Measurements from ENCODE around the gene TMCC3.

TMCC3 gene

DNA sequence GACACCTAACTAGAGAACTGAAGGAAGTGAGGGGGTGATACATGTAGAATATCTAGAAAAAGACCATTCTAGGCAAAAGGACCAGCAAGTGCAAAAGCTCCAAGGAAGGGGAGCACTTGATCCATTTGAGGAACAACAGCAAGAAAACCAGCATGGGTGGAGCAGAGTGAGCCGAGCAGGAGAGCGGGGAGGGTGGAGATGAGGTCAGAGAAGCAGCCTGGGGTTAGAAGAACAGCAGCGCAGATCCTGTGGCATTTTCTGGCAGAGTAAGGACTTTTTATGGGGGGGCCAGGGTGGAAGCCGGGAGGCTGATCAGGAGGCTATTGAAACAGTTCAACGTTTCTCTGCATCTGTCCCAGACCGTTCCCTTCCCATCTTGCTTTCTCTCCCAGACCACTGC, 24.5 kb upstream of the TMCC3 start:
- no peak overlapping the region for H3K4me3 ChIP-seq (ENCODE audit: control insufficient read depth, low read depth, low read length)
- TF ChIP-seq, protein P1, sequence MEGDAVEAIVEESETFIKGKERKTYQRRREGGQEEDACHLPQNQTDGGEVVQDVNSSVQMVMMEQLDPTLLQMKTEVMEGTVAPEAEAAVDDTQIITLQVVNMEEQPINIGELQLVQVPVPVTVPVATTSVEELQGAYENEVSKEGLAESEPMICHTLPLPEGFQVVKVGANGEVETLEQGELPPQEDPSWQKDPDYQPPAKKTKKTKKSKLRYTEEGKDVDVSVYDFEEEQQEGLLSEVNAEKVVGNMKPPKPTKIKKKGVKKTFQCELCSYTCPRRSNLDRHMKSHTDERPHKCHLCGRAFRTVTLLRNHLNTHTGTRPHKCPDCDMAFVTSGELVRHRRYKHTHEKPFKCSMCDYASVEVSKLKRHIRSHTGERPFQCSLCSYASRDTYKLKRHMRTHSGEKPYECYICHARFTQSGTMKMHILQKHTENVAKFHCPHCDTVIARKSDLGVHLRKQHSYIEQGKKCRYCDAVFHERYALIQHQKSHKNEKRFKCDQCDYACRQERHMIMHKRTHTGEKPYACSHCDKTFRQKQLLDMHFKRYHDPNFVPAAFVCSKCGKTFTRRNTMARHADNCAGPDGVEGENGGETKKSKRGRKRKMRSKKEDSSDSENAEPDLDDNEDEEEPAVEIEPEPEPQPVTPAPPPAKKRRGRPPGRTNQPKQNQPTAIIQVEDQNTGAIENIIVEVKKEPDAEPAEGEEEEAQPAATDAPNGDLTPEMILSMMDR (IDR thresholded peaks at IDR 0.05; ENCODE audit: control insufficient read depth, insufficient read depth, low read depth, low read length, missing control alignments) = no peak
- no peak for DNase-seq (ENCODE audit: low read depth)

- TF ChIP-seq, protein P1 (IDR thresholded peaks at IDR 0.05; ENCODE audit: control insufficient read depth, insufficient read depth, low read depth, low read length, missing control alignments) = no peak
- no peak overlapping the region for H3K4me3 ChIP-seq (ENCODE audit: control insufficient read depth, low read depth, low read length)
- DNase-seq (ENCODE audit: low read depth) = no peak
Observed at GRCh38 chr12:94674051-94674451, 23.7 kb upstream of the TMCC3 start.

DNA sequence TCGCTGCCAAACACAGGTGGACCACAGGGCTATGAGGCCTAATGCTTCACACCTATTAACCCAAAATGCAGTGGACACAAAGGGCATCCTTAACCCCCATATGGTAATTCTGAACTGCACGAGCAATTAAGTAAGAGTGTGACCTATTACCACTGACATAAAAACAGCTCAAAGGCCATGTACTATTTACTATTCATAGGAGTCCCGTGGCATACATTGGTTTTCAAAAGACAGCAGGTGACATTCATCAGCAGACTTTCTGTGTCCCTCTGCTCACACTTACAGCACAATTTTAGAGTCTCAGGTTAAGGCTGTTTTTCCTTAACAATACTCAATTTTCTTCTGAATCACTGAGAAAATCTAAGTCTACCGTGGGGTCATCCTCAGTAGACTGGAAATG, 23.1 kb upstream of the TMCC3 start:
- TF ChIP-seq, protein P1 (IDR thresholded peaks at IDR 0.05; ENCODE audit: control insufficient read depth, insufficient read depth, low read depth, low read length, missing control alignments) = no peak
- no peak overlapping the region for H3K4me3 ChIP-seq (ENCODE audit: control insufficient read depth, low read depth, low read length)
- no peak for DNase-seq (ENCODE audit: low read depth)

DNA sequence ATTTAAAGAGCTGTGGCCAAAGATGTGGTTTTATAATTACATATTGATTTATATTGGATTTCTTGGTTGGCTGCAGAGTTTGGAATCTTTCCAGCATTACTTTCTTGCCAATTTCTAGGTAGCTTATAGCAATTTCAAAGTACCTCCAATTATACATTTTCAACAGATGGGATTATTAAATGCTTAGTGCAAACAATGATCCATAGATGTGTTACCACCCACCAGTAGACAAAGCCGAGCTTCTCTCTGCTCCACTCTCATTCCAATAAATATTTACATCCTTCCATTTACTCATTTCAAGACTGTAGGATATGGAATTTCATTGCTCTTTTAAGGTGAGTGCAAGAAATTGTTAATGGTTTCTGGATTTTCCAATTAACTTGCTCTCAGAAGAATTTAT, 21.6 kb upstream of the TMCC3 start:
- no peak for DNase-seq (ENCODE audit: low read depth)
- no peak overlapping the region for H3K4me3 ChIP-seq (ENCODE audit: control insufficient read depth, low read depth, low read length)
- TF ChIP-seq, protein P1 (IDR thresholded peaks at IDR 0.05; ENCODE audit: control insufficient read depth, insufficient read depth, low read depth, low read length, missing control alignments) = no peak

DNA sequence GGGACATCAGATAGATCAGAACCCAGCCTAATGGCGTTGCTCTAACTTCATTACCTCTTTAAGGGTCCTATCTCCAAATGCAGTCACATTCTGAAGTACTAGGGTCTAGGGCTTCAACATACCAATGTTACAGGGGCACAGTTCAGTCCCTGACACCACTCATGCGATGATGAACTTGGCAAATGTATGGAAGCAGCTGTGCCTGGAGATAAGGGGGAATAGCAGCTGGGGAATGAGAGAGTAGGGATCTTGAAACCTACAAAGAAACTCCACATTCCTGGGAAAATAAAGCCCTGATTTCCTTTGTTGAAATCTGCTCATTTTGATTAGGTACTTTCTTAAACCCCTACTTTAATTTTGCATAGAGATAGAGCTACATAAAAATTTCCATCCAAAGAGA, 20.5 kb upstream of the TMCC3 start:
- TF ChIP-seq, protein P1 (IDR thresholded peaks at IDR 0.05; ENCODE audit: control insufficient read depth, insufficient read depth, low read depth, low read length, missing control alignments) = no peak
- DNase-seq (ENCODE audit: low read depth) = no peak
- no peak overlapping the region for H3K4me3 ChIP-seq (ENCODE audit: control insufficient read depth, low read depth, low read length)

- no peak for DNase-seq (ENCODE audit: low read depth)
- H3K4me3 ChIP-seq (ENCODE audit: control insufficient read depth, low read depth, low read length) = no peak overlapping the region
- TF ChIP-seq, protein P1 (IDR thresholded peaks at IDR 0.05; ENCODE audit: control insufficient read depth, insufficient read depth, low read depth, low read length, missing control alignments) = no peak
Observed at GRCh38 chr12:94670075-94670474, 19.7 kb upstream of the TMCC3 start.

DNA sequence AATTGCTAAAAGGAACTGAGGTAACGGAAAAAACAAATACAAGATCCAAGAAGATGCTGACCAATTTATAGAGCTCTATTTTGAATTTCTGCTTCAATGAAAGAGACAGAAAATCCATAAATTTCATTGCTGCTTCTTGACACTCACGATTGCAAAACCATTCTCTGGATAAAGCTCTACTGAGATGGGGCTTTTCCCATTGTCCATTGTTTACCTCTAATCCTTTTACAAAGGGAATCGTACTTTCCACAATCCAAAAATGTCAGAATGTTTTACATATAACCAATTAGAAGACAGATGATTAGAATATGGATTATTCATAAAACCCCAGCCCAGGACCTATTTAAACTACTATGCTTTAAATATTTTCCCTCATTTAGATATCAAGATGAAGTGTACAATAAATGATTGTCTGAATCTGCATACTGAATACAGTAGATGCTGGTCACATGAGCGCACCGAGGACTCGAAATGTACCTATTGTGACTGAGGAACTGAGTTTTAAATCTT, 16.7 kb upstream of the TMCC3 start:
- no peak overlapping the region for H3K4me3 ChIP-seq (ENCODE audit: control insufficient read depth, low read depth, low read length)
- no peak for DNase-seq (ENCODE audit: low read depth)
- TF ChIP-seq, protein P1 (IDR thresholded peaks at IDR 0.05; ENCODE audit: control insufficient read depth, insufficient read depth, low read depth, low read length, missing control alignments) = no peak
